ENCODE results near the gene ZNF276. TPM values are rescaled to one million over a fixed set of nuclear protein-coding genes. Genes with fewer than 3 reads are reported as not detected.
"Not testable (repeated sequence)": the region's sequence is repeated elsewhere in the genome, so short reads cannot be mapped to it uniquely, and the experiment has no call there.

Gene ZNF276
- total and polyA plus RNA-seq, 2 donors (not counting 1 experiment from before 2014, with no cell fraction given), result 82.7 to 110 TPM

DNA sequence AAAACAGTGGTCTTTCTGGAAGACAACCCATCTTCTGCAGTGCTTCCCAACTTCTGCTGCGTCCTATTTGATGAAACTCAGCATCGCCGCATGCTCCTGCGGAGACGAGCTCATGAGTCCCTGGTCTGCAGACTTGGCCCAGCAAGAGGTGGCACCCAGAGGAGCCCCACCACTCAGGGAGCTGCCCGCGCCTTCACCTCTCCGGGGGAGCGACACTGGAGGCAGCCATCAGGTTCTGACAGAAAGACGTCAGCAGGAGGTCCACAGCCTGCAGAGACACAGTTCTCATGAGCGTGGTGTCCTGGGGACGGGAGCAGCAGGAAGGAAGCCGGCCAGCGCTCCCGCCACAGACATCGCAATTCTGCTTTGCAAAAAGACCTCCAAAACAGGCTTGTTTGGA lies 49.0 kb downstream of the ZNF276 start:
- H3K9me3 Mint-ChIP-seq (ENCODE audit: insufficient read depth), result no peaks in the 10 kb centered on the region
- intact Hi-C loops (cut with micrococcal nuclease), result no loop called here
- no peak overlapping the region for H3K4me3 ChIP-seq (ENCODE audit: control extremely low read depth in 1 of 5, extremely low read depth in 1 of 5, insufficient read depth in 1 of 5, low read depth in 2 of 5, low read length in 4 of 5)
- peaks cover 0 to 3% of the 10 kb centered on the region in 2 experiments for H3K36me3 ChIP-seq (replicated peaks in 1 of 2; ENCODE audit: control extremely low read depth in 1 of 2, control insufficient read depth in 1 of 2, extremely low read depth in 1 of 2, insufficient read depth in 2 of 2, low read length in 1 of 2)
- no peaks in the 10 kb centered on the region for H3K27me3 Mint-ChIP-seq
- H3K4me1 ChIP-seq (ENCODE audit: control insufficient read depth in 2 of 2, insufficient read depth in 2 of 2, low read length in 2 of 2), result peaks cover 4 to 5% of the 10 kb centered on the region in 2 donors
- no peak for ATAC-seq (ENCODE audit: low read depth)
- peaks cover 4% of the 10 kb centered on the region for H3K4me1 Mint-ChIP-seq
- CTCF ChIA-PET, result interaction anchor here (0.9 kb wide), 1 partner anchor 23 kb away, joined by 3 read pairs; no protein-coding TSS in a partner anchor
- H3K27ac ChIP-seq (ENCODE audit: low read length in 2 of 2), result no peak overlapping the region
- no peak overlapping the region for H3K9ac ChIP-seq (ENCODE audit: low read length)
- no peaks in the 10 kb centered on the region for H3K9me3 ChIP-seq (ENCODE audit: control extremely low read depth in 1 of 3, control insufficient read depth in 2 of 3, insufficient read depth in 1 of 3, low read length in 2 of 3)
- no peaks in the 10 kb centered on the region for H3K79me2 ChIP-seq (ENCODE audit: control insufficient read depth, insufficient read depth, low read length)
- no peak overlapping the region for H3K4me3 Mint-ChIP-seq
- H3K4me2 ChIP-seq (replicated peaks; ENCODE audit: low read depth, low read length, poor library complexity, severe bottlenecking), result no peak overlapping the region
- no peak overlapping the region for H2AFZ ChIP-seq (ENCODE audit: insufficient read depth, low read depth, low read length, poor library complexity, severe bottlenecking)
- H4K20me1 ChIP-seq (ENCODE audit: control insufficient read depth, insufficient read depth, low read length, poor library complexity, severe bottlenecking), result no peaks in the 10 kb centered on the region
- H3K27me3 ChIP-seq (replicated peaks in 1 of 4; ENCODE audit: control extremely low read depth in 1 of 4, control insufficient read depth in 3 of 4, insufficient read depth in 4 of 4, low read length in 3 of 4), result no peaks in the 10 kb centered on the region
- WGBS (ENCODE audit: insufficient coverage), result over 99% methylated on average over 16 of the region's 16 CpGs
- H3K27ac Mint-ChIP-seq, result no peak overlapping the region
- POLR2A ChIA-PET, result no interaction called here
- TF ChIP-seq, protein P1, sequence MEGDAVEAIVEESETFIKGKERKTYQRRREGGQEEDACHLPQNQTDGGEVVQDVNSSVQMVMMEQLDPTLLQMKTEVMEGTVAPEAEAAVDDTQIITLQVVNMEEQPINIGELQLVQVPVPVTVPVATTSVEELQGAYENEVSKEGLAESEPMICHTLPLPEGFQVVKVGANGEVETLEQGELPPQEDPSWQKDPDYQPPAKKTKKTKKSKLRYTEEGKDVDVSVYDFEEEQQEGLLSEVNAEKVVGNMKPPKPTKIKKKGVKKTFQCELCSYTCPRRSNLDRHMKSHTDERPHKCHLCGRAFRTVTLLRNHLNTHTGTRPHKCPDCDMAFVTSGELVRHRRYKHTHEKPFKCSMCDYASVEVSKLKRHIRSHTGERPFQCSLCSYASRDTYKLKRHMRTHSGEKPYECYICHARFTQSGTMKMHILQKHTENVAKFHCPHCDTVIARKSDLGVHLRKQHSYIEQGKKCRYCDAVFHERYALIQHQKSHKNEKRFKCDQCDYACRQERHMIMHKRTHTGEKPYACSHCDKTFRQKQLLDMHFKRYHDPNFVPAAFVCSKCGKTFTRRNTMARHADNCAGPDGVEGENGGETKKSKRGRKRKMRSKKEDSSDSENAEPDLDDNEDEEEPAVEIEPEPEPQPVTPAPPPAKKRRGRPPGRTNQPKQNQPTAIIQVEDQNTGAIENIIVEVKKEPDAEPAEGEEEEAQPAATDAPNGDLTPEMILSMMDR (IDR thresholded peaks at IDR 0.05), result no peak
- TF ChIP-seq EZH2 (IDR thresholded peaks at IDR 0.05; ENCODE audit: borderline replicate concordance, insufficient read depth, low read depth, low read length, poor library complexity, severe bottlenecking), result no peak
- DNase-seq, result no peak

DNA sequence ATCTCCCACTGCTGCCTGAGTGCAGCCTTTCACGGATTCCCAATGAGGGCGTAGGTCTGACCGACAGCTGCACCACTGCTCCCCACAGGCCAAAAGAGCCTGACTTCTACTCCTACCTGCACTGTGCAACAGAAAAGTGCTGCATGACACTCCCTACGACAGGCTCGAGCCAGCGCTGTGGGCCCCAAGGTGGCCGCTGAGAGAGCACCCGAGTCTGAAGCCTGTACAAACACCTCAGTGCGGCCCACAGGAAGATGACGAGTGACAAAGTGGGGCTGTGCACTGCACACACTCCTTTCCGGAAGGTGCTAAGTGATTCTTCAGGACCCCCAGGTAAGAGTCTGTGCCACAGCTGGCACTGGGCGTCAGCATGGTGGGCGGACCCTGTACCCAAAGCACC lies 53.9 kb downstream of the ZNF276 start:
- intact Hi-C loops (cut with micrococcal nuclease), result no loop called here
- POLR2A ChIA-PET, result interaction anchor here (0.6 kb wide), 1 partner anchor 144 kb away, joined by 5 read pairs; no protein-coding TSS in a partner anchor
- 99% methylated on average over 13 of the region's 13 CpGs for WGBS (ENCODE audit: insufficient coverage)

DNA sequence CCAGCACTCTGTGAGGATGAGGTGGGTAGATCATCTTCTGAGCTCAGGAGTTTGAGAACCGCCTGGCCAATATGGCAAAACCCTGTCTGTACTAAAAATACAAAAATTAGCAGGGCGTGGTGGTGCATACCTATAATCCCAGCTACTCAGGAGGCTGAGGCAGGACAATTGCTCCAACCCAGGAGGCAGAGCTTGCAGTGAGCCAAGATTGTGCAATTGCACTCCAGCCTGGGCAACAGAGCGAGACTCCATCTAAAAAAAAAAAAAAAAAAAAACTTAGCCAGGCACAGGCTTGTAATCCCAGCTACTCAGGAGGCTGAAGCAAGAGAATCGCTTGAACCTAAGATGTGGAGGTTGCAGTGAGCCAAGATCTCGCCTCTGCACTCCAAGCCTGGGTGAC lies 56.9 kb downstream of the ZNF276 start:
- H3K9ac ChIP-seq (ENCODE audit: low read length); DNase-seq; H3K27me3 ChIP-seq (replicated peaks in 1 of 4; ENCODE audit: control extremely low read depth in 1 of 4, control insufficient read depth in 3 of 4, insufficient read depth in 4 of 4, low read length in 3 of 4); ATAC-seq (ENCODE audit: low read depth); POLR2A ChIA-PET; H3K4me3 ChIP-seq (ENCODE audit: control extremely low read depth in 1 of 5, extremely low read depth in 1 of 5, insufficient read depth in 1 of 5, low read depth in 2 of 5, low read length in 4 of 5); H3K9me3 Mint-ChIP-seq (ENCODE audit: insufficient read depth); H4K20me1 ChIP-seq (ENCODE audit: control insufficient read depth, insufficient read depth, low read length, poor library complexity, severe bottlenecking); H3K9me3 ChIP-seq (ENCODE audit: control extremely low read depth in 1 of 3, control insufficient read depth in 2 of 3, insufficient read depth in 1 of 3, low read length in 2 of 3); H3K36me3 ChIP-seq (replicated peaks in 1 of 2; ENCODE audit: control extremely low read depth in 1 of 2, control insufficient read depth in 1 of 2, extremely low read depth in 1 of 2, insufficient read depth in 2 of 2, low read length in 1 of 2); H3K79me2 ChIP-seq (ENCODE audit: control insufficient read depth, insufficient read depth, low read length); H2AFZ ChIP-seq (ENCODE audit: insufficient read depth, low read depth, low read length, poor library complexity, severe bottlenecking); H3K27me3 Mint-ChIP-seq; intact Hi-C loops (cut with micrococcal nuclease); H3K4me1 ChIP-seq (ENCODE audit: control insufficient read depth in 2 of 2, insufficient read depth in 2 of 2, low read length in 2 of 2); H3K27ac Mint-ChIP-seq; H3K4me2 ChIP-seq (replicated peaks; ENCODE audit: low read depth, low read length, poor library complexity, severe bottlenecking); H3K4me3 Mint-ChIP-seq; H3K27ac ChIP-seq (ENCODE audit: low read length in 2 of 2); H3K4me1 Mint-ChIP-seq: not testable (repeated sequence)
- CTCF ChIA-PET, result interaction anchor here (0.9 kb wide), 1 partner anchor 71 kb away, joined by 3 read pairs; no protein-coding TSS in a partner anchor
- WGBS (ENCODE audit: insufficient coverage), result 93% methylated on average over 3 of the region's 5 CpGs

More for the DNA sequence above, 53.9 kb downstream of the ZNF276 start:
- CTCF ChIA-PET, result interaction anchor here (0.7 kb wide), 1 partner anchor 13 kb away, joined by 3 read pairs; no protein-coding TSS in a partner anchor
- ATAC-seq (ENCODE audit: low read depth) (no peak), DNase-seq (no peak)
- H3K9me3 Mint-ChIP-seq (ENCODE audit: insufficient read depth), result no peaks in the 10 kb centered on the region
- Histone ChIP-seq H3K79me2 (ENCODE audit: control insufficient read depth, insufficient read depth, low read length) (no peaks in the 10 kb centered on the region), H3K36me3 (replicated peaks in 1 of 2; ENCODE audit: control extremely low read depth in 1 of 2, control insufficient read depth in 1 of 2, extremely low read depth in 1 of 2, insufficient read depth in 2 of 2, low read length in 1 of 2) (peaks cover 0 to 3% of the 10 kb centered on the region in 2 experiments), H3K4me3 (ENCODE audit: control extremely low read depth in 1 of 5, extremely low read depth in 1 of 5, insufficient read depth in 1 of 5, low read depth in 2 of 5, low read length in 4 of 5) (no peak overlapping the region), H3K27ac (ENCODE audit: low read length in 2 of 2) (no peak overlapping the region), H3K9me3 (ENCODE audit: control extremely low read depth in 1 of 3, control insufficient read depth in 2 of 3, insufficient read depth in 1 of 3, low read length in 2 of 3) (no peaks in the 10 kb centered on the region), H3K27me3 (replicated peaks in 1 of 4; ENCODE audit: control extremely low read depth in 1 of 4, control insufficient read depth in 3 of 4, insufficient read depth in 4 of 4, low read length in 3 of 4) (no peaks in the 10 kb centered on the region), H3K4me2 (replicated peaks; ENCODE audit: low read depth, low read length, poor library complexity, severe bottlenecking) (no peak overlapping the region), H3K4me1 (ENCODE audit: control insufficient read depth in 2 of 2, insufficient read depth in 2 of 2, low read length in 2 of 2) (no peaks in the 10 kb centered on the region), H2AFZ (ENCODE audit: insufficient read depth, low read depth, low read length, poor library complexity, severe bottlenecking) (no peak overlapping the region), H3K9ac (ENCODE audit: low read length) (no peak overlapping the region), H4K20me1 (ENCODE audit: control insufficient read depth, insufficient read depth, low read length, poor library complexity, severe bottlenecking) (no peaks in the 10 kb centered on the region)
- H3K27ac Mint-ChIP-seq, result no peak overlapping the region
- TF ChIP-seq, protein P1 (IDR thresholded peaks at IDR 0.05), result no peak
- no peak for TF ChIP-seq EZH2 (IDR thresholded peaks at IDR 0.05; ENCODE audit: borderline replicate concordance, insufficient read depth, low read depth, low read length, poor library complexity, severe bottlenecking)
- no peak overlapping the region for H3K4me3 Mint-ChIP-seq
- H3K27me3 Mint-ChIP-seq, result no peaks in the 10 kb centered on the region
- H3K4me1 Mint-ChIP-seq, result no peaks in the 10 kb centered on the region

Measured in B cell (primary cell).